Hepatocyte (in vitro differentiated cells): ENCODE measurements around the gene MLIP.

ENCODE experiments used
- EZH2 ChIP-seq: fragments of 200-600 bp; sonication (generic); IDR thresholded peaks from 2 replicates; pipeline ENCODE4 v1.6.1; 2016; ENCODE audit warnings: antibody characterized with exemption, mild to moderate bottlenecking, borderline replicate concordance
- EZH2phosphoT487 ChIP-seq: fragments of 200-600 bp; sonication (generic); IDR thresholded peaks from one replicate; pipeline ENCODE4 v1.6.1; 2018; ENCODE audit warnings: antibody characterized with exemption, mild to moderate bottlenecking, low read depth, moderate library complexity; ENCODE audit not compliant: unreplicated experiment, severe bottlenecking
- TF ChIP-seq, protein P1 (sequence below): fragments of 200-600 bp; sonication (generic); IDR thresholded peaks from 2 replicates; pipeline ENCODE4 v1.5.1; 2016; ENCODE audit warnings: antibody characterized with exemption, mild to moderate bottlenecking; ENCODE audit not compliant: poor library complexity

DNA sequence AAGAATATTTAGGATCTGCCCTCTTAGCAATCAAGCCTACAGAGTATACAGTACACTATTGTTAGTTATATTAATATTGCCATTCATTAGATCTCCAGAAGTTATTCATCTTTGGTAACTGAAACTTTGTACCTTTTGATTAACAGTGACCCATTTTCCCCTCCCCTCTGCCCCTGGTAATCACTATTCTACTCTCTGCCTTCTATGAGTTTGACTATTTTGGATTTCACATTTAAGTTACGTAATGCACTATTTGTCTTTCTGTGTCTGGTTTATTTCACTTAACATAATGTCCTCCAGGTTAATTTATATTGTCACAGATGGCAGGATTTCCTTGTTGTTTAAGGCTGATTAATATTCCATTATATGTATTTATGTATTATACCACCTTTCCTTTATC is 111.0 kb downstream of the MLIP start:
- TF ChIP-seq, protein P1, sequence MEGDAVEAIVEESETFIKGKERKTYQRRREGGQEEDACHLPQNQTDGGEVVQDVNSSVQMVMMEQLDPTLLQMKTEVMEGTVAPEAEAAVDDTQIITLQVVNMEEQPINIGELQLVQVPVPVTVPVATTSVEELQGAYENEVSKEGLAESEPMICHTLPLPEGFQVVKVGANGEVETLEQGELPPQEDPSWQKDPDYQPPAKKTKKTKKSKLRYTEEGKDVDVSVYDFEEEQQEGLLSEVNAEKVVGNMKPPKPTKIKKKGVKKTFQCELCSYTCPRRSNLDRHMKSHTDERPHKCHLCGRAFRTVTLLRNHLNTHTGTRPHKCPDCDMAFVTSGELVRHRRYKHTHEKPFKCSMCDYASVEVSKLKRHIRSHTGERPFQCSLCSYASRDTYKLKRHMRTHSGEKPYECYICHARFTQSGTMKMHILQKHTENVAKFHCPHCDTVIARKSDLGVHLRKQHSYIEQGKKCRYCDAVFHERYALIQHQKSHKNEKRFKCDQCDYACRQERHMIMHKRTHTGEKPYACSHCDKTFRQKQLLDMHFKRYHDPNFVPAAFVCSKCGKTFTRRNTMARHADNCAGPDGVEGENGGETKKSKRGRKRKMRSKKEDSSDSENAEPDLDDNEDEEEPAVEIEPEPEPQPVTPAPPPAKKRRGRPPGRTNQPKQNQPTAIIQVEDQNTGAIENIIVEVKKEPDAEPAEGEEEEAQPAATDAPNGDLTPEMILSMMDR, result no peak
- TF ChIP-seq EZH2 (no peak), EZH2phosphoT487 (no peak)
